OCI-LY3 (cell line): ENCODE data around the gene PIP5K1B.

ENCODE experiments used
- H2AFZ ChIP-seq: fragments of 200-600, 300-600 bp; shearing (Covaris generic); 2 replicates; pipeline ENCODE4 v1.6.0; 2014; ENCODE audit warnings: antibody characterized with exemption, low read depth, low read length
- H3K27ac ChIP-seq: fragments of 200-600, 300-600 bp; sonication (generic); 2 replicates; pipeline ENCODE4 v1.5.1; 2014; ENCODE audit warnings: mild to moderate bottlenecking, low read length, moderate library complexity, mixed read lengths
- H3K27me3 ChIP-seq: fragments of 200-600, 300-600 bp; sonication (generic); 2 replicates; pipeline ENCODE4 v1.6.1; 2014; ENCODE audit warnings: low read depth, low read length, mixed read lengths
- H3K36me3 ChIP-seq: fragments of 200-600, 300-600 bp; sonication (generic); replicated peaks from 2 replicates; pipeline ENCODE3; 2014; ENCODE audit warnings: low read depth, low read length, mixed read lengths
- H3K4me1 ChIP-seq: fragments of 300-600, 200-600 bp; sonication (generic); 2 replicates; pipeline ENCODE4 v1.6.1; 2014; ENCODE audit warnings: low read length, mixed read lengths
- H3K4me2 ChIP-seq: fragments of 200-600, 300-600 bp; sonication (generic); 2 replicates; pipeline ENCODE4 v1.6.1; 2014; ENCODE audit warnings: low read length, mixed read lengths
- H3K4me3 ChIP-seq: fragments of 300-600, 200-600 bp; sonication (generic); 2 replicates; pipeline ENCODE4 v1.5.1; 2014; ENCODE audit warnings: antibody characterized with exemption, mild to moderate bottlenecking, low read length, moderate library complexity
- H3K79me2 ChIP-seq: fragments of 300-600, 200-600 bp; shearing (Covaris generic); 2 replicates; pipeline ENCODE4 v1.6.1; 2014; ENCODE audit warnings: mild to moderate bottlenecking, low read length, mixed read lengths
- H3K9ac ChIP-seq: fragments of 300-600, 200-600 bp; shearing (Covaris generic); 2 replicates; pipeline ENCODE4 v1.6.0; 2014; ENCODE audit warnings: mild to moderate bottlenecking, low read length, moderate library complexity
- H3K9me3 ChIP-seq: fragments of 200-600, 300-600 bp; shearing (Covaris generic); 2 replicates; pipeline ENCODE4 v1.6.1; 2014; ENCODE audit warnings: low read length, mixed read lengths; ENCODE audit not compliant: insufficient read depth
- H4K20me1 ChIP-seq: fragments of 200-600, 300-600 bp; sonication (generic); 2 replicates; pipeline ENCODE4 v1.6.1; 2016; ENCODE audit warnings: low read length, mixed read lengths; ENCODE audit not compliant: insufficient read depth
- EZH2phosphoT487 ChIP-seq: fragments of 200-600 bp; shearing (Covaris generic); IDR thresholded peaks from 2 replicates; pipeline ENCODE4 v1.6.1; 2018; ENCODE audit warnings: antibody characterized with exemption, mixed run types, low read depth
- TF ChIP-seq, protein P1 (sequence below): fragments of 200-600, 300-600 bp; sonication (generic); IDR thresholded peaks from 2 replicates; pipeline ENCODE4 v1.5.1; 2014; ENCODE audit warnings: antibody characterized with exemption, low read length, low read depth

PIP5K1B gene

DNA sequence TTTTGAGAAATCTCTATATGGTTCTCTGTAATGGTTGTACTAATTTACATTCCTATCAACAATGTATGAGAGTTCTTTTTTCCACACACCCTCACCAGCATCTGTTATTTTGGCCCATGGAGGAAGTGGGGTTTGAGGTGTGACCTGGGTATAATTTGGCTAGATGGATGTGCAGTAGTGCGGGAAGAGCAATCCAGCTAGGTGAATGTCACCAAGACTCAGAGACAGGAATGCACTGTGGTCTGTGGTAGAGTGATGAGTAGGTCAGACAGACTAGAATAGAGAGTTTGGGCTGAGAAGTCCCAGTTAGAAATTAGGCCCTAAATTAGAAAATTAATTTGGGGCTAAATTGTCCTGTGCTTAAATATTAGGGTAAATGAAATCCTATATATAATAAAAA is 32.8 kb upstream of the PIP5K1B start:
- H3K79me2 ChIP-seq, result no peaks in the 10 kb centered on the region
- peaks cover 27% of the 10 kb centered on the region for H3K27me3 ChIP-seq
- no peak overlapping the region for H3K9ac ChIP-seq
- H2AFZ ChIP-seq, result no peak overlapping the region
- H3K9me3 ChIP-seq, result no peaks in the 10 kb centered on the region
- no peak overlapping the region for H3K4me2 ChIP-seq
- no peaks in the 10 kb centered on the region for H4K20me1 ChIP-seq
- no peak for TF ChIP-seq EZH2phosphoT487
- TF ChIP-seq, protein P1, sequence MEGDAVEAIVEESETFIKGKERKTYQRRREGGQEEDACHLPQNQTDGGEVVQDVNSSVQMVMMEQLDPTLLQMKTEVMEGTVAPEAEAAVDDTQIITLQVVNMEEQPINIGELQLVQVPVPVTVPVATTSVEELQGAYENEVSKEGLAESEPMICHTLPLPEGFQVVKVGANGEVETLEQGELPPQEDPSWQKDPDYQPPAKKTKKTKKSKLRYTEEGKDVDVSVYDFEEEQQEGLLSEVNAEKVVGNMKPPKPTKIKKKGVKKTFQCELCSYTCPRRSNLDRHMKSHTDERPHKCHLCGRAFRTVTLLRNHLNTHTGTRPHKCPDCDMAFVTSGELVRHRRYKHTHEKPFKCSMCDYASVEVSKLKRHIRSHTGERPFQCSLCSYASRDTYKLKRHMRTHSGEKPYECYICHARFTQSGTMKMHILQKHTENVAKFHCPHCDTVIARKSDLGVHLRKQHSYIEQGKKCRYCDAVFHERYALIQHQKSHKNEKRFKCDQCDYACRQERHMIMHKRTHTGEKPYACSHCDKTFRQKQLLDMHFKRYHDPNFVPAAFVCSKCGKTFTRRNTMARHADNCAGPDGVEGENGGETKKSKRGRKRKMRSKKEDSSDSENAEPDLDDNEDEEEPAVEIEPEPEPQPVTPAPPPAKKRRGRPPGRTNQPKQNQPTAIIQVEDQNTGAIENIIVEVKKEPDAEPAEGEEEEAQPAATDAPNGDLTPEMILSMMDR, result no peak
- H3K27ac ChIP-seq, result no peak overlapping the region
- H3K4me3 ChIP-seq, result no peak overlapping the region
- no peaks in the 10 kb centered on the region for H3K4me1 ChIP-seq
- H3K36me3 ChIP-seq, result no peaks in the 10 kb centered on the region

DNA sequence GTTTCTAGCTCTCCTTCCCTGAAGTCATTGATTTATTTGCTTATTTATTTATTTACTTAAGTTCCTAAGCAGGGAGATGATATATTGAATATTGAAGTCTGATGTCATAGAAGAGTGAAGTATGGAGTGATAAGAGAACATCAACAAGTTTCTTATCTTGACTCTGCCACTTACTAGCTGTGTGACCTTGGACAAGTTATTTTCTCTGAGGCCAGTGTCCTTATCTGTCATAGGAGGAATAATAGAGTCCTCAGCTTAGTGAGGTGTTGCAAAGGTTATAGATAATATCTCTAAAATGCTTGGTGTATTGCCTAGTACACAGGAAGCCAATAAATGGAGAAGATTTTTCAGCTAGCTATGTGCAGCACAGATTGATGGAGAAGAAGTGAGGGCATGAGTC is 32.4 kb upstream of the PIP5K1B start:
- Histone ChIP-seq H3K79me2 (no peaks in the 10 kb centered on the region), H3K27me3 (peaks cover 31% of the 10 kb centered on the region), H2AFZ (no peak overlapping the region), H3K4me2 (no peak overlapping the region), H3K9ac (no peak overlapping the region), H3K9me3 (no peaks in the 10 kb centered on the region), H3K4me1 (no peaks in the 10 kb centered on the region), H3K36me3 (no peaks in the 10 kb centered on the region), H3K4me3 (no peak overlapping the region), H3K27ac (no peak overlapping the region), H4K20me1 (no peaks in the 10 kb centered on the region)
- no peak for TF ChIP-seq EZH2phosphoT487
- TF ChIP-seq, protein P1, result no peak

DNA sequence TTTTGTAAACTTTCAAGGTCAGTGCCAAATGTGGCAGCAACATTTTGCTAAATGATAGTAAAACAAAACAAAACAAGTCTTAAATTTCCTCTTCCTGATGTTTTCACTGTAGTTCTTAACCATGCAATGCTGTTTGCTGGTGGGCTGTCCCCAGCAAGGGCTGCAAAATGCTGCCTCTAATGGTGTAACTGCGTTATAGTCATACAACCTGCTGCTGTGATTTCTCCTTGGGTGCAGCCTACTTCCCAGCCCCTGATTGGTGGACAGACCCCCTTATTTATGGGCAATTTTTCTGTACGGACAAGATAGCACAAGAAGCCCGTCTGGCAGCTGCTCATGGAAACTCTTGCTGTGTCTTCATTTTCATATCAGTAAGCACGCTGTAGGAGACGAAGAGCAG is 26.6 kb upstream of the PIP5K1B start:
- Histone ChIP-seq H3K79me2 (no peaks in the 10 kb centered on the region), H3K4me3 (peak overlapping the region; percentile 69), H3K4me2 (peak overlapping the region; percentile 67), H3K27me3 (peaks cover 68% of the 10 kb centered on the region), H3K9ac (peak overlapping the region; percentile 19; the same call in 1 of the 2 replicates), H3K27ac (no peak overlapping the region), H3K9me3 (no peaks in the 10 kb centered on the region), H2AFZ (peak overlapping the region; percentile 80), H3K36me3 (no peaks in the 10 kb centered on the region), H4K20me1 (no peaks in the 10 kb centered on the region), H3K4me1 (peaks cover 4% of the 10 kb centered on the region)
- TF ChIP-seq EZH2phosphoT487, result no peak
- TF ChIP-seq, protein P1, result peak; percentile 57

DNA sequence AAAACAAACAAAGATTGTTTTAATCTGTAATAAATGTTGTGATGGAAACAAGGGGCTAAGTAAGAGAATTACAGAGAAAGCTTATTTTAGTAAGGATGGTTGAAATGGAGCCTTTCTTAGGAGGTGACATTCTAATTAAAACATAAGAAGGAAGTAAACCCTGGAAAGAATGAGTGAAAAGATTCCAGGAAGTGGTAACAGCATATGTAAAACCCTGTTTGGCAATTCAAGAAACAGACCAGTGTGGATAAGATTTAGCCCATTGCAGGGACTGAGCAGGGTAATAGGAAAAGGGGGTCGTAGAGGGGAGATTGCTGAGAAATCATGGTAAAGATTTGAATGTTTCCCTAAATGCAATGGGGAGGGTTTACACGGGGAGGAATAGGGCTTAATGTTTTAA is 21.6 kb upstream of the PIP5K1B start:
- TF ChIP-seq, protein P1, result no peak
- TF ChIP-seq EZH2phosphoT487, result no peak
- no peaks in the 10 kb centered on the region for H4K20me1 ChIP-seq
- H3K79me2 ChIP-seq, result no peaks in the 10 kb centered on the region
- peaks cover 51% of the 10 kb centered on the region for H3K27me3 ChIP-seq
- H3K36me3 ChIP-seq, result no peaks in the 10 kb centered on the region
- no peak overlapping the region for H3K4me3 ChIP-seq
- peak overlapping the region; percentile 31; the same call in 1 of the 2 replicates for H3K4me2 ChIP-seq
- peaks cover 11% of the 10 kb centered on the region for H3K4me1 ChIP-seq
- H3K9me3 ChIP-seq, result no peaks in the 10 kb centered on the region
- H3K27ac ChIP-seq, result no peak overlapping the region
- H3K9ac ChIP-seq, result no peak overlapping the region
- H2AFZ ChIP-seq, result no peak overlapping the region
